Fibroblast of the aortic adventitia (primary cell): Measurements from ENCODE around the gene RNASE4. TPM values are rescaled to one million over a fixed set of nuclear protein-coding genes. Genes with fewer than 3 reads are reported as not detected.

ENCODE experiments used
- DNase-seq: peaks from one replicate; pipeline ENCODE4 v3.0.0-alpha.2; 2010; ENCODE audit warnings: low read depth
- H3K4me3 ChIP-seq: 2 replicates; pipeline ENCODE4 v1.5.1; 2011; ENCODE audit warnings: low read depth, mild to moderate bottlenecking, control low read depth, low read length, moderate library complexity
- total RNA-seq: library from RNA; depleted of rRNA; stranded (reverse); fragments of >200 nt; gene quantifications from 2 replicates; pipeline ENCODE4 v1.2.3, GENCODE V29; 2012; ENCODE audit warnings: low replicate concordance
- TF ChIP-seq, protein P1 (sequence below): IDR thresholded peaks from 2 replicates; pipeline ENCODE4 v1.5.1; 2011; ENCODE audit warnings: mild to moderate bottlenecking, low read length, control low read depth, inconsistent platforms; ENCODE audit not compliant: insufficient read depth

The RNASE4 gene
- total RNA-seq, 1 donor: 24.1 TPM

DNA sequence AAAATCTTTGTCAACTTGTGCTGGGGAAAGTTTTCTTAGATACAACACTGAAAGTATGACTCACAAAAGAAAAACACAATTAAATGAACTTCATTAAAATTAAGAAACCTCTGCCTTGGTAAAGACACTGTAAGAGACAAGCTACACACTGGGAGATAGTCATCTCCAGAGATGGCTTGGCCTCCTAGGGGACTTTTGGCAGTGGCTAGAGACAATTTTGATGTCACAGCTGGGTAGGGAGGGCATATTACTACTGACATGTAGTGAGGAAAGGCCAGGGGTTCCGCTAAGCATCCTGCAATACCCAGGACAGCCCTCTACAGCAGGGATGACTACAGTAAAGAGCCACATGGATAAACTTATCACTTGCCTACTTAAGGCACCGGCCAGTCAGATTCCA, 8.7 kb upstream of the RNASE4 start:
- TF ChIP-seq, protein P1, sequence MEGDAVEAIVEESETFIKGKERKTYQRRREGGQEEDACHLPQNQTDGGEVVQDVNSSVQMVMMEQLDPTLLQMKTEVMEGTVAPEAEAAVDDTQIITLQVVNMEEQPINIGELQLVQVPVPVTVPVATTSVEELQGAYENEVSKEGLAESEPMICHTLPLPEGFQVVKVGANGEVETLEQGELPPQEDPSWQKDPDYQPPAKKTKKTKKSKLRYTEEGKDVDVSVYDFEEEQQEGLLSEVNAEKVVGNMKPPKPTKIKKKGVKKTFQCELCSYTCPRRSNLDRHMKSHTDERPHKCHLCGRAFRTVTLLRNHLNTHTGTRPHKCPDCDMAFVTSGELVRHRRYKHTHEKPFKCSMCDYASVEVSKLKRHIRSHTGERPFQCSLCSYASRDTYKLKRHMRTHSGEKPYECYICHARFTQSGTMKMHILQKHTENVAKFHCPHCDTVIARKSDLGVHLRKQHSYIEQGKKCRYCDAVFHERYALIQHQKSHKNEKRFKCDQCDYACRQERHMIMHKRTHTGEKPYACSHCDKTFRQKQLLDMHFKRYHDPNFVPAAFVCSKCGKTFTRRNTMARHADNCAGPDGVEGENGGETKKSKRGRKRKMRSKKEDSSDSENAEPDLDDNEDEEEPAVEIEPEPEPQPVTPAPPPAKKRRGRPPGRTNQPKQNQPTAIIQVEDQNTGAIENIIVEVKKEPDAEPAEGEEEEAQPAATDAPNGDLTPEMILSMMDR: no peak
- no peak for DNase-seq
- no peak overlapping the region for H3K4me3 ChIP-seq

- no peak for DNase-seq
- H3K4me3 ChIP-seq: no peak overlapping the region
- TF ChIP-seq, protein P1: no peak
These were observed 8.3 kb upstream of the RNASE4 start for GRCh38 chr14:20676072-20676471.

DNA sequence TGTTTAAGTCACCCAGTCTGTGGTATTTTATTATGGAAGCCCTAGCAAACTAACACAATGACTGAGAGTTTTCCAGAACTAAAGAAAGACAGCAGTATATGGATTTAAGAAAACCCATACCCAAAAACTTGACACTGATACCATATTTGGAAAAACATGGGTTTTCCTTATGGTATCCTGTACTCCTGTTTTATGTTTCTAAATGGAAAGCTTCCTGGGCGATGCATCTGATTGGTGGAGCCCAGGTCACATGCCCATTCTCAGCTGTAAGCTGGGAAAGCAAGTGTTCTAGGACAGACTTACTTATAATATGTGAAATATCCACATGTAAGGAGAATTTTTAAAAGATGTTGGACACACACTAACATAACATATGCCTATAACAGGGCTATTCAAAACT, 4.5 kb upstream of the RNASE4 start:
- TF ChIP-seq, protein P1: no peak
- peak; percentile 57 for DNase-seq
- H3K4me3 ChIP-seq: no peak overlapping the region

DNA sequence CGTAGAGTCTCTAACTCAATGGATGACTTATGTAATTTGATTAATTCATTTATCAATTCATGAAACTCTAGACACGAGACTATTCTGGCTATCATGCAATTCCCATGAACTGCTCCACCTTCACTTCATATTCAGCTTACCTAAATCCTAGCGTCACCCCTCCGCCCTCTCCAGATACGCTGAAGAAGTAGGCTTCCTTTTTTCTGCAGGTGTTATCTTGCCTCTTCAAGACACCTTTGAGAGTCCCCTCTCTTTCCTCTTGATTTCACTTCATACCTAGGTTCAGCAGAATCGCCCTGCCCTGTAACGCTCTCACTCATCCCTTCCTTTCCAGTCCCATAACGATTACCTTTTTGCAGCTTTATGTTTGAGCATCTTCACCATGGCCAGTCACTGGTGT, 4.0 kb upstream of the RNASE4 start:
- DNase-seq: no peak
- TF ChIP-seq, protein P1: no peak
- no peak overlapping the region for H3K4me3 ChIP-seq

- DNase-seq: no peak
- TF ChIP-seq, protein P1: no peak
- H3K4me3 ChIP-seq: peak overlapping the region; percentile 91
These were observed 3.5 kb upstream of the RNASE4 start for GRCh38 chr14:20680843-20681347.

DNA sequence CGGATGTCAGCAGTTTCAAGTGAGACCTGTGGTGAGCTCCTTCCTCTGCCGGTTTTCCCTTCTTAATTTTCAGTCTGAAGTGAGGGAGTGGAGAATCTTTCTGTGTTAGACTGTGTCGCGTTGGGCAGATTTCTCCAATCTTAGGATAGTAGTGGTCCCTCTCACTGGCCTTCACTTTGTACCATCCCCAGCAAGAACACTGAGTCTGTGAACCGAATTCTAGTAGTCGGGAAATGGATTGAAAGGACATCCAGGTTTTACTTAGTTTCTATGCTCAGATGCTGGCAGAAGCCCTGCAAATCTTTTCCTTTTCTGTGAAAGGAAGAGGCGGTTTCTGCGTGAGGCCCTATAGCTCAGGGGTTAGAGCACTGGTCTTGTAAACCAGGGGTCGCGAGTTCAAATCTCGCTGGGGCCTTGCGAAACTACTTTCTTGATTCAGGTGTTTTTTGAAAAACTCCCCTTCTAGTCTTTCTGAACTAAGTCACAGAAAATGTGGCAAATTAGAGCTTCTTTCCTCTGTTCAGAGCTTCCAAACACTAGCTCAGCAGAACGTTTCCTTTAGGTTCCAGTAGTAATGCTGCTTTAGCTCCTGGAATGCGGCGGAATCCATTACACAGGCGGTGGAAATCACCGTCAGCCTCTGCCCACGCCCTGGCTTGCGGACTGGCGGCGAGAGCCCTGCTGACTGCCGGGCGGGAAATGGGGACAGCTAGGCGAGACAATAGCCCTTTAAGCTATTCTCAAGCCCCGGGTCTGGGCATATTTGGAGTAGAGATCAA, 2.8 kb upstream of the RNASE4 start:
- TF ChIP-seq, protein P1: no peak
- H3K4me3 ChIP-seq: peak overlapping the region; percentile 91
- peak; percentile 91 for DNase-seq

- peak overlapping the region; percentile 91 for H3K4me3 ChIP-seq
- no peak for DNase-seq
- TF ChIP-seq, protein P1: no peak
These were observed 2.3 kb upstream of the RNASE4 start for GRCh38 chr14:20682127-20682434.
